ENCODE measurements around the gene KIF26B. TPM values are rescaled to one million over a fixed set of nuclear protein-coding genes. Genes with fewer than 3 reads are reported as not detected.

Gene KIF26B
- polyA plus RNA-seq, 1 donor (not counting 4 experiments of a cell fraction or from before 2014, with no cell fraction given), result 0.58 TPM

DNA sequence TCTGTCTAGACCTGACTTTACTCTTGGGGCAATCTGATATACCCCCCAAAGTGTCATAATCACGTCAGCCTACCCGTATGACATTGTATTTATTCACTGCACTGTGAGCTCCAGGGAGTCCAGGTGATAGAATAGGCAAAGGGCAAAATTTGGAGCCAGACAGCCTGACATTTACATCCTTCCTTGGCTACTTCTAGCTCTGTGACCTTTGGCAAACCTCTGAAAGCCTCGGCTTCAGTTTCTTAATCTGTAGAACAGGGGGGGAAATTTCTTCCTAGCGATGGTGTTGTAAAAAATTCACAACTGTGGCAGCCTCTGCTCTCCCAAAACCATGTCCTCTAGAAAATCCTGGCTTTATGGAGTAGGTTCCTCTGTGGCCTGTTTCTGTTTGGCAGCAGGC is 240.9 kb downstream of the KIF26B start:
- DNase-seq (ENCODE audit: low read depth, low spot score) (no peak), FAIRE-seq (no peak)

DNA sequence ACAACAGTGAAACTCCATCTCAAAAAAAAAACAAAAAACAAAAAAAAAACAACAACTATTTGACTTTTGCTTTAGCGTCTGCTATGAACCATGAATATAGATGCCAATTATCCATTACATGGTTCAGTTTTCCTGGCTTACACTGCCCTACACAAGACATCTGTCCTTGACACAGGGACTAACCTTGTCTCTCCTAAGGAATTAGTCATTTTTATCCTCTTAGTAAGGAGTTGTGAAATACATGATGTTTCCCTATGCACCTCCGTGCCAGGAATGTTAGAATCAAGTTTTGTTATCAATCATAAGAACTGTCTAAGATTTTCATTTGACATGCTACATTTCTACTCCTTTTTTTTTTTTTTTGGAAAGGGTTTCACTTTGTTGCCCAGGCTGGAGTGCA is 241.8 kb downstream of the KIF26B start:
- Histone ChIP-seq H3K27me3 (ENCODE audit: control insufficient read depth, extremely low read depth, insufficient read depth, low read length) (no peaks in the 10 kb centered on the region), H3K36me3 (ENCODE audit: control insufficient read depth in 2 of 2, extremely low read depth in 1 of 2, insufficient read depth in 2 of 2, low read length in 2 of 2) (no peaks in the 10 kb centered on the region), H2AFZ (ENCODE audit: control insufficient read depth, low read length) (no peak overlapping the region), H3K79me2 (ENCODE audit: control insufficient read depth, insufficient read depth, low read length) (no peaks in the 10 kb centered on the region), H3K9me3 (ENCODE audit: control insufficient read depth, low read depth, low read length) (no peaks in the 10 kb centered on the region), H4K20me1 (ENCODE audit: control insufficient read depth, extremely low read depth, insufficient read depth, low read length) (no peaks in the 10 kb centered on the region), H3K9me1 (ENCODE audit: control insufficient read depth, extremely low read depth, insufficient read depth, low read length) (no peaks in the 10 kb centered on the region), H3K4me3 (ENCODE audit: control insufficient read depth in 2 of 3, extremely low read depth in 1 of 3, insufficient read depth in 2 of 3, low read depth in 1 of 3, low read length in 3 of 3) (no peak overlapping the region), H3K9ac (ENCODE audit: control insufficient read depth, extremely low read depth, insufficient read depth, low read length) (no peak overlapping the region), H3K4me1 (ENCODE audit: control insufficient read depth, extremely low read depth, insufficient read depth, low read length) (no peaks in the 10 kb centered on the region), H3K27ac (ENCODE audit: control insufficient read depth, insufficient read depth, low read length) (no peak overlapping the region), H3K4me2 (ENCODE audit: control insufficient read depth, extremely low read depth, insufficient read depth, low read depth, low read length) (no peak overlapping the region)
- dilution Hi-C loops (cut with MboI; ENCODE audit: extremely low pct_ligation_motif_present, low sequenced_read_pairs), result no loop called here
- DNase-seq (ENCODE audit: low read depth, low spot score) (no peak), FAIRE-seq (no peak)
- TF ChIP-seq, protein P1, sequence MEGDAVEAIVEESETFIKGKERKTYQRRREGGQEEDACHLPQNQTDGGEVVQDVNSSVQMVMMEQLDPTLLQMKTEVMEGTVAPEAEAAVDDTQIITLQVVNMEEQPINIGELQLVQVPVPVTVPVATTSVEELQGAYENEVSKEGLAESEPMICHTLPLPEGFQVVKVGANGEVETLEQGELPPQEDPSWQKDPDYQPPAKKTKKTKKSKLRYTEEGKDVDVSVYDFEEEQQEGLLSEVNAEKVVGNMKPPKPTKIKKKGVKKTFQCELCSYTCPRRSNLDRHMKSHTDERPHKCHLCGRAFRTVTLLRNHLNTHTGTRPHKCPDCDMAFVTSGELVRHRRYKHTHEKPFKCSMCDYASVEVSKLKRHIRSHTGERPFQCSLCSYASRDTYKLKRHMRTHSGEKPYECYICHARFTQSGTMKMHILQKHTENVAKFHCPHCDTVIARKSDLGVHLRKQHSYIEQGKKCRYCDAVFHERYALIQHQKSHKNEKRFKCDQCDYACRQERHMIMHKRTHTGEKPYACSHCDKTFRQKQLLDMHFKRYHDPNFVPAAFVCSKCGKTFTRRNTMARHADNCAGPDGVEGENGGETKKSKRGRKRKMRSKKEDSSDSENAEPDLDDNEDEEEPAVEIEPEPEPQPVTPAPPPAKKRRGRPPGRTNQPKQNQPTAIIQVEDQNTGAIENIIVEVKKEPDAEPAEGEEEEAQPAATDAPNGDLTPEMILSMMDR (optimal IDR thresholded peaks at IDR 0.05 in 1 of 3, IDR thresholded peaks at IDR 0.05 in 1 of 3, conservative IDR thresholded peaks at IDR 0.05 in 1 of 3; ENCODE audit: extremely low read depth in 1 of 3, insufficient read depth in 2 of 3, low read length in 3 of 3), result no peak
- TF ChIP-seq EZH2 (IDR thresholded peaks at IDR 0.05; ENCODE audit: low read length), result no peak

More for the DNA sequence above, 240.9 kb downstream of the KIF26B start:
- no peaks in the 10 kb centered on the region for H3K9me1 ChIP-seq (ENCODE audit: control insufficient read depth, extremely low read depth, insufficient read depth, low read length)
- no peaks in the 10 kb centered on the region for H3K36me3 ChIP-seq (ENCODE audit: control insufficient read depth in 2 of 2, extremely low read depth in 1 of 2, insufficient read depth in 2 of 2, low read length in 2 of 2)
- no peaks in the 10 kb centered on the region for H3K79me2 ChIP-seq (ENCODE audit: control insufficient read depth, insufficient read depth, low read length)
- H3K9ac ChIP-seq (ENCODE audit: control insufficient read depth, extremely low read depth, insufficient read depth, low read length), result no peak overlapping the region
- no peak overlapping the region for H3K4me2 ChIP-seq (ENCODE audit: control insufficient read depth, extremely low read depth, insufficient read depth, low read depth, low read length)
- H3K4me3 ChIP-seq (ENCODE audit: control insufficient read depth in 2 of 3, extremely low read depth in 1 of 3, insufficient read depth in 2 of 3, low read depth in 1 of 3, low read length in 3 of 3), result no peak overlapping the region
- no peaks in the 10 kb centered on the region for H3K9me3 ChIP-seq (ENCODE audit: control insufficient read depth, low read depth, low read length)
- H2AFZ ChIP-seq (ENCODE audit: control insufficient read depth, low read length), result no peak overlapping the region
- H4K20me1 ChIP-seq (ENCODE audit: control insufficient read depth, extremely low read depth, insufficient read depth, low read length), result no peaks in the 10 kb centered on the region
- TF ChIP-seq EZH2 (IDR thresholded peaks at IDR 0.05; ENCODE audit: low read length), result no peak
- TF ChIP-seq, protein P1 (optimal IDR thresholded peaks at IDR 0.05 in 1 of 3, IDR thresholded peaks at IDR 0.05 in 1 of 3, conservative IDR thresholded peaks at IDR 0.05 in 1 of 3; ENCODE audit: extremely low read depth in 1 of 3, insufficient read depth in 2 of 3, low read length in 3 of 3), result no peak
- no peak overlapping the region for H3K27ac ChIP-seq (ENCODE audit: control insufficient read depth, insufficient read depth, low read length)
- dilution Hi-C loops (cut with MboI; ENCODE audit: extremely low pct_ligation_motif_present, low sequenced_read_pairs), result no loop called here
- H3K4me1 ChIP-seq (ENCODE audit: control insufficient read depth, extremely low read depth, insufficient read depth, low read length), result no peaks in the 10 kb centered on the region
- no peaks in the 10 kb centered on the region for H3K27me3 ChIP-seq (ENCODE audit: control insufficient read depth, extremely low read depth, insufficient read depth, low read length)
